NCI-H2196 treated with DMSO at 0.1 percent for 48 hours (cell line): ENCODE data around the gene MICAL2.
A peak's percentile ranks its signal among the peaks of the same experiment; 100 is the strongest.

Experiments
- DNase-seq: peaks from one replicate; lab custom pipeline; 2025; ENCODE audit not compliant: unreplicated experiment; lab: John Stamatoyannopoulos, UW

Gene MICAL2

GRCh38 chr11:12169822-12170221 lies 59.4 kb downstream of the MICAL2 start:
- no peak for DNase-seq

DNA sequence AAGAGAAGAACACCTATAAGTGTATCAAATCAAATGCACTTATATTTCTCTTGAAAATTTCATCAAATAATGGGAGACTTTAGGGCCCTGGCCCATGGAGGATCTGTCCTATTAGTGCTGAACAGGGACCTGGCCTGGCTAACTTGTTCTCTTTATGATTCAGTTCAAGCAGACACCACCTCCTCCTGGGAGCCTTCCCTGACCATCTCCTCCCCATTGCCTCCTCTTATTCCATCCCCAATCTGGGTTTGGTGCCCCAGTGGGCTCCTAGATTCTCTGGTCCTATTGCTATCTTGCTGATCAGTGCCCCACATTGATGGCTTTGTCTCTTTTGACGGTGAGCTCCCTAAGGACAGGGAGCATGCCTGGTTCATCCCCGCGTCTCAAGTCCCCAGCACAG lies 60.1 kb downstream of the MICAL2 start:
- DNase-seq = no peak

- no peak for DNase-seq
Observed at GRCh38 chr11:12170984-12171383, 60.6 kb downstream of the MICAL2 start.

GRCh38 chr11:12171921-12172320 lies 61.5 kb downstream of the MICAL2 start:
- DNase-seq = no peak

DNA sequence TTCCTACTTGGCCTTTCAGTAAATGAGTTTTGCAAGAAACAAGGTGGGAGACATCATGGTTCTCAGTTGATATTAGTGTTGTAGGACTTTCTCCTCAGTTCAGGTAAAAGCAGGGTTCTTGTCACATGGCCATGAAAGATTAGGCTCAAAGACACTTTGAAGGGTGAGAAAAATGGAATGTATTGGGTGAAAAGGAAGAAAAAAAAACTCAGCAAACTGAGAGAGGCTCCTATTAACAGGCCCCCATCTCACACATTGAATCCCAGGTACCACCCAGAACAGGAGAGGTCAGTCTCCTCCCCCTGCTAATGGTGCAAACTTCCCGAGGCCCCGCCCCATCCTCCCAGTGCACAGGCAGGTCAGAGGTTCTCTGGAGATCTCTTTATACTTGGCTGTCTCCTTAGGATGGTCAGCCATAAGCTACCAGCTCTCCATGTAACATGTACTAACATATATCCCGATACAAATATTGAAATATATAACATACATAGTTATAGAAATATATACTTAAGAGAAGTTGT lies 62.2 kb downstream of the MICAL2 start:
- no peak for DNase-seq

DNA sequence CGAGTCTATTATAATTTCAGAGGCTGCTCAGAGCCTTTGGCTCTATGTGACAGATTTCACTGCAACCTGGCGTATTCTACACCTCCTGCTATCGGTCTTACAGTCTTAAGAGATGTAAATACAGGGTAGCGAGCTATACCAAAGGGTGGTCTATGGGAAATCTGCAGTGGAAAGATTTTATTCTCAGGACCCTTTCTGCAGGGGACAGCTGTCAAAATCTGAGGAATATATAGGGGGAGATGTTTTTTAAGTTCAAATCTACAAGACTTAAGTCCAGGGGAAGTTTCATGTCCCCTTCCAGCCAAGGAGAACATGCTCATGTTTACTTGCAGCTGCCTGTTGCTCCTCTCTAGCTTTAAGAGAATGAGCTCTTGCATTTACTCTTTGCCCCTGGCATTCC lies 62.7 kb downstream of the MICAL2 start:
- no peak for DNase-seq

- no peak for DNase-seq
Observed at GRCh38 chr11:12174128-12174476, 63.7 kb downstream of the MICAL2 start.

DNA sequence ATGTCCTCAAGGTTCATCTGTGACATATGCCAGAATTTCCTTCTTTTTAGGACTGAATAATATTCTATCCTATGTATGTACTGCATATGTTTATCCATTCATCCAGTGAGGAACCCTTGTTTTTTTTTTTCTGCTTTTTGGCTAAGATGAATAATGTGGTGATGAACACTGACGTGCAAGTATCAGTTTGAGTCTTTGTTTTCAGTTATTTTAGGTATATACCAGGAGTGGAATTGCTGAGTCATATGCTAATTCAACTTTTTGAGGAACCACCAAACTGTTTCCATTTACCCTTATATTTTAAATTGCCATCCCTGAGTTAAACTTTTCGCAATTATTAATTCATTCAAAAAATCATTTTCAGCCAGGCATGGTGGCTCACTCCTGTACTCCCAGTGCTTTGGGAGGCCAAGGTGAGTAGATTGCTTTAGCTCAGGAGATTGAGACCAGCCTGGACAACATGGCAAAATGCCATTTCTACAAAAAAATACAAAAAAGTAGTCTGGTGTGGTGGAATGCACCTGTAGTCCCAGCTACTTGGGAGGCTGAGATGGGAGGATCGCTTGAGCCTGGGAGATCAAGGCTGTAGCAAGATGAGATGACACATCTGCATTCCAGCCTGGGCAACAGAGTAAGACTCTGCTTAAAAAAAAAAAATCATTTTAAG lies 64.2 kb downstream of the MICAL2 start:
- DNase-seq = no peak

GRCh38 chr11:12175694-12176241 lies 65.4 kb downstream of the MICAL2 start:
- DNase-seq = no peak

GRCh38 chr11:12176410-12176809 lies 66.0 kb downstream of the MICAL2 start:
- no peak for DNase-seq

GRCh38 chr11:12177739-12178338 lies 67.4 kb downstream of the MICAL2 start:
- no peak for DNase-seq

- peak; percentile 23 for DNase-seq
Observed at GRCh38 chr11:12179019-12179418, 68.6 kb downstream of the MICAL2 start.

- DNase-seq = no peak
Observed at GRCh38 chr11:12179531-12179930, 69.1 kb downstream of the MICAL2 start.

DNA sequence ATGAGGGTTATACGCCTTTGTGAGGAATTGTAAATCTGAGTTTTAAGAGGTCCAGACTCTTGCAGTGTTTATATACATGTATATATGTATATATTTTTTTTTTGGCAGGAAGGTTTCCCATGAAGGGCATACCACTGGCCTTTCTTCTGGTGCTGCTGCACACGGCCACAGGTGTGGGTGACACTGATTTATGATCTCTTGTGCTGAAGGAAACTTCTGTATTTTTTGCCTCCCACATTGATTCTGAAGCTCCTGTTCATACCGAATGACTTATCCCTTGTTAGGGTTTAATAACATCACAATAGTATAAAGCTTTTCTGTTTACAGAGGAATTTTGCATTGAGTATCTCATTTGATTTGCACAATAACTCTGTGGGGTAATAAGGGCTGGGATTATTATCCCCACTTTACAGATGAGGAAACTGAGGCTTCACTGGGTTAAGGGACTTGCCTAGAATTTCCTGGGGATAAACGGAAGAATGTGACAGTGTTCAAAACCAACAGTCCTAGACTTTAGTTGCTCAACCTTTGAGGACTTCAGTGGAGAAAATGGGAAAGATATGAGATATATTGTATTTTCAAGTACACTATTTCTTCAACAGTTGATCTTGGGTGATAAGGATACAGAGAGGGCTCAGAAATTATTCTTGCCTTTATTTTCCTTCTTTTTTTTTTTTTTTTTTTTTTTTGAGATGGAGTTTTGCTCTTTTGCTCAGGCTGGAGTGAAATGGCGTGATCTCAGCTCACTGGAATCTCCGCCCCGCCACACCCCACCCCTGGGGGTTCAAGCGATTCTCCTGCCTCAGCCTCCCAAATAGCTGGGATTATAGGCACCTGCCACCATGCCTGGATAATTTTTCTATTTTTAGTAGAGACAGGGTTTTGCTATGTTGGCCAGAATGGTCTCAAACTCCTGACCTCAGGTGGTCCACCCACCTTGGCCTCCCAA lies 70.1 kb downstream of the MICAL2 start:
- no peak for DNase-seq

DNA sequence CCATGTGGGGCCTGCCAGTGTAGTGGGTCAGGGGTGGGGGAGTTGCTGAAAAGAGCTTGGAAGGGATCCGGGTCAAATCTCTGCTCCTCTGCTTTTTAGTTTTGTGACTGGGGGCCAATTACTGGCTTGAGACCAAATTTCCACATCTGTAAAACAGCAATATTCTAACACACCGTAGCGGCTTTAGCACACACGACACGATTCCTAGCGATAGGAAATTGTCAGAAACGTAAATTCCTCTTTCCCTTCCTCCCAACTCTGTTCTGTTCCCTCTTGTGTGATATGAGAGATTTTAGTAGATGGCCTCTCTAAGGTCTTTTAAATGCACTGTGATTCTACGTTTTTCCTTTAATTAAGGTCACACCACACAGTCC lies 71.9 kb downstream of the MICAL2 start:
- no peak for DNase-seq

- DNase-seq = no peak
Observed at GRCh38 chr11:12182676-12183541, 72.5 kb downstream of the MICAL2 start.

DNA sequence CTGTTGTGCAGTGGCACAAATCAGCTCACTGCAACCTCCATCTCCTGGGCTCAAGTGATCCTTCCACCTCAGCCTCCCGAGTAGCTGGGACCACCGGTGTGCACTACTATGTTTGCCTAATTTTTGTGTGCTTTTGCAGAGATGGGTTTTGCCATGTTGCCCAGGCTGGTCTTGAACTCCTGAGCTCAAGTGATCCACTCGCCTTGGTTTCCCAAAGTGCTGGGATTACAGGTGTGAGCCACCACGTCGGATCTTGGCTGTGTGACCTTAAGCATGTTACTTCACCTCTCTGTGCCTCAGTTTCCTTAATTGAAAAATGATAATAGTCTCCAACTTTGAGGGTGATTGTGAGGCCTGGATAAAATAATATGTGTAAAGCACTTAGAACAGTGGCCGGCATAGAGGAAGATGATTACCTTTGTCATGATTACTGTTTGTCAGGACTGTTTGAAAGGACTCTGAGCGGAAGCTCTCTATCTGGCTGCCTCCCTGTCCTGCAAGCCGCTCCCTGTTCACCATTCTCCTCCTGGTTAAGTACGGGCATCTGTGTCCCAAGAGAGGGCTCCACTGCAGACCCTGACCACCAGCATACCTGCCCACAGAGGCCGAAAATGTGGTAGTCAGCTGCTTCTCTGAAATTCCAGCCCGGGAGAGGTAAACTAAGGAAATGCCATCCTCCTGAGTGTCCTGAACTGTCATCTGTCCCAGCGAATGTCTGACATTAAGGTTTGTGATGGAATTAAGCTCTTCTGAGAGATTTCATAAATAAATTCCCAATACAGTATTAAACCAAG lies 73.6 kb downstream of the MICAL2 start:
- DNase-seq = no peak

DNA sequence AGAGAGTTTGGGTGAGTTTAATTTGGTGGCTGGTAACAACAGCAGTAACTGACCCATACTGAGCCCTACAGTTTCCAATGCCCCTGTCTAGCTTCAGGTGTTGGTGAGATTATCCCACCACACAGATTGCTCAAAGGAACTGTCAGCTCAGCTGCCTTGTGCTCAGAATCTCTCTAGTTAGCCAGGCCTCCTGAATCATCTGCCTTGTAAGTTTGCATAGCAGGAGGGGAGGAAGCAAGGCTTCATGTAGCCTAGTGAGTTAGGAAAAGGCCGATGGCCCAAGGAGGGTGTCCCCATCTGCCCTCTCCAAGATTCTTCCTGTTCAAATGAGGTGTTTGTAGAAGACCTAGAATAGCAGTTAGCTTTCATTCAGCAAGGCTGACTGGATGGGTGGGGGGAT lies 74.3 kb downstream of the MICAL2 start:
- DNase-seq = no peak

- DNase-seq = no peak
Observed at GRCh38 chr11:12185106-12185690, 74.8 kb downstream of the MICAL2 start.
